Umbilical cord (tissue), 2 donors: ENCODE measurements around the gene SAPCD1. TPM values are rescaled to one million over a fixed set of nuclear protein-coding genes. Genes with fewer than 3 reads are reported as not detected.

Source experiments
- DNase-seq: peaks from one replicate; pipeline ENCODE4 v3.0.0-alpha.2; 2015; ENCODE audit warnings: low spot score
- total RNA-seq: library from RNA; depleted of rRNA; stranded (reverse); fragments of >200 nt; gene quantifications from one replicate; pipeline ENCODE4 v1.2.3, GENCODE V29; 2014; ENCODE audit warnings: low replicate concordance; ENCODE audit not compliant: insufficient read depth

Gene SAPCD1
- total RNA-seq, 1 donor from 2014 or later = not detected

GRCh38 chr6:31729515-31729978, 32.9 kb upstream of the SAPCD1 start:
- DNase-seq = peak; percentile 97

GRCh38 chr6:31729979-31730630, 32.4 kb upstream of the SAPCD1 start:
- DNase-seq = peak; percentile 94

DNA sequence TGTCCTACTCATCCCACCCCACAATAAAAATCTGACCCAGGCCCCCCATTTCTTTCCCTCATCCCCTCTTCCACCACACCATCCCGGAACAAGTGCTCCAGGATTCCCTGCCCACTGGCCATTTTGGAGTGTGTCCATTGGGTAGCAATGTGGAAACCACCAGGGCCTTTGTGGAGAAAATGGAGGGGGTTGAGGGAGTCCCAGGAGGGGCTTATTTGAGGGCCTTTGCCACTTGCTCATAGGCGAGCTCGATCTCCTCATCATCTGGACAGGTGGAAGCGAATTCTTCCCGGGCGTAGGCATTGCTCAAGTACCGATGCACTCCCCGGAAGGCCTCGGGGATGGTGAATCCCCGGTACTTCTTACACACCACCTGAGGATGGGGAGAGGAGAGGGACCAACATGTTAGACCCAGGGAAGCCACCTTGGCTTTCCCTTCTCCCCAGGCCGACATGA, 31.8 kb upstream of the SAPCD1 start:
- DNase-seq = no peak

- DNase-seq = no peak
Observed at GRCh38 chr6:31732029-31732428, 30.4 kb upstream of the SAPCD1 start.

DNA sequence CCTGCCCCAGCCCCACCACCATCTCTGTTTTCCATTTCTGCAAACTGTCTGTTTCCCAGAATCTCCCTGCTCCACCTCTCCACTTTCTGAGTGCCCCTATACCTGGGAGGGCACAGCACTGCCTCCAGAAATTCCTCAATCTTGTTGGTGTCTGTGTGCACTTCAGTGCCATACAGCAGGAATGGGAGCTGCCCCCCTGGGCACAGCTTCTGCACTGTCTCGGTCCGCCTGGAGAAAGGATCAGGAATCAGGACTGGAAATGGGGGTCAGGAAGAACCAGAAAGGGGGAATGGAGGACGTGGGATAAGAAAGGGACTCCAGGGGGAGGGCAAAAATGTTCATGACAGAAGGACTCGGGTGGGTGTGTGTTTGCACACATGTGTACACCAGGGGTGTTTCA, 28.7 kb upstream of the SAPCD1 start:
- no peak for DNase-seq

- no peak for DNase-seq
Observed at GRCh38 chr6:31734247-31734820, 28.1 kb upstream of the SAPCD1 start.

DNA sequence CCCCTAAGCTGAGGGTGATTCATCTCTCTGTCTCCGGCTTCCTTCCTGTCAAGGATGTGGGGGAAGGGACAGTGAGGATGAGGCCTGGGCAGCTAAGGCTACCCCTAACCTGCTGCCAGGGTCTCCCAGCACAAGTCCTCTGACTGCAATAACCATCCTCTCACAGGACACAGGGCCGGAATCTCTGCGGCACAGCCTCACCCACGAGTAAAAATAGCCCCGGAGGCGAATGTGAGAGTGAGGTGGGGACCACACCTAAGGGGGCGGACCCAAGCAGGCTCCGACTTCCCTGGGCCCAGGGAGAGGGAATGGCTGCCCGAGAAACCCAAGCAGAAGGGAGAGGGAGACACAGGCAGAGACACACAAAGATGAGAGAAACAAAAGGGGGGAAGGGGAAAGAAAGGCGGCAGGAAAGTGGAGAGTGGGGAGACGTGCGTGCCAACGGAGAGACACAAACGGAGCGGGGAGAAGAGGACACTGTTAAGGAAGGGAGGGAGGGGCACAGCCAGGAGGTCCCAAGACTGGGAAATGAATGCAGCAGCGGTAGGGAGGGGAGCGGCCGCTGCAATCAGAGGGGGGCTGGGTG, 27.5 kb upstream of the SAPCD1 start:
- DNase-seq = peak; percentile 80

DNA sequence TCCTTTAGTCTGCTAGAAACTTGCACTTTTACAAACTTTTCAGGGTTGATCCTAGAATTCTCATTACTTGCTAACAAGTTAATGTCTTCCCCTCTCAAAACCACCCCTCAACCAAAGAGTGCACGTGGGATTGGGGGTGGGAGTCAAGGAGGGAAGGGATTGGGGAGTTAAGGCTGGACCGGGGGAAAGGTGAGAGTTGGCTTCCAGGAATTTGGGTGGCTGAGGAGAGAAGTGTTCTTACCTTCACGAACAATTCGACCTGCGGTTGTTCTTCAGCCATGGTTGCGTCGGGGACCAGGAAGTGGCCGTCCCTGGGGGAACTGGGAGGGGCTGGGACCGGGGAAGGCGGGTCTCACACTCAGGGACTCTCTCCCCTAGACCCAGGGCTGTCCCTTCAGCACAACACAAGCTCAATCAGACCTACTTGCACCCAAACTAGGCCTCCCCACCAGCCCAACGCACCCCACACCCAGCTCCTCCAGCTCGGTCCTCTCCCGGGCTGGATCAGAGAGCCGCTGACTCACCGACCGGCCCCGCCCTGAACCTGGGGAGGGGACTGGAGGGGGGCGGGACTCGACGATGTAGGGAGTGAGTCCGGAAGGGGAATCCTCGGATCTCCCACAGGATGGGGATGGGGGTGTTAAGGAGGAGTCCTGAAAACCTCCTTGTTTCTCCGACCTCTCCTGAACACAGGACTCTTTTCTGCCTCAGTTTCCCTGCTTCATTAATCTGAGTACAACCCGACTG, 26.3 kb upstream of the SAPCD1 start, which contains the start of gene CLIC1:
CLIC1 (minus strand) TSS at position 510 of the 747 bp plus-strand sequence; CDS start at position 280, 230 bp downstream.
- DNase-seq = peak; percentile 96

GRCh38 chr6:31736768-31737314, 25.6 kb upstream of the SAPCD1 start:
- DNase-seq = no peak

- peak; percentile 66 for DNase-seq
Observed at GRCh38 chr6:31737315-31737990, 25.0 kb upstream of the SAPCD1 start.

DNA sequence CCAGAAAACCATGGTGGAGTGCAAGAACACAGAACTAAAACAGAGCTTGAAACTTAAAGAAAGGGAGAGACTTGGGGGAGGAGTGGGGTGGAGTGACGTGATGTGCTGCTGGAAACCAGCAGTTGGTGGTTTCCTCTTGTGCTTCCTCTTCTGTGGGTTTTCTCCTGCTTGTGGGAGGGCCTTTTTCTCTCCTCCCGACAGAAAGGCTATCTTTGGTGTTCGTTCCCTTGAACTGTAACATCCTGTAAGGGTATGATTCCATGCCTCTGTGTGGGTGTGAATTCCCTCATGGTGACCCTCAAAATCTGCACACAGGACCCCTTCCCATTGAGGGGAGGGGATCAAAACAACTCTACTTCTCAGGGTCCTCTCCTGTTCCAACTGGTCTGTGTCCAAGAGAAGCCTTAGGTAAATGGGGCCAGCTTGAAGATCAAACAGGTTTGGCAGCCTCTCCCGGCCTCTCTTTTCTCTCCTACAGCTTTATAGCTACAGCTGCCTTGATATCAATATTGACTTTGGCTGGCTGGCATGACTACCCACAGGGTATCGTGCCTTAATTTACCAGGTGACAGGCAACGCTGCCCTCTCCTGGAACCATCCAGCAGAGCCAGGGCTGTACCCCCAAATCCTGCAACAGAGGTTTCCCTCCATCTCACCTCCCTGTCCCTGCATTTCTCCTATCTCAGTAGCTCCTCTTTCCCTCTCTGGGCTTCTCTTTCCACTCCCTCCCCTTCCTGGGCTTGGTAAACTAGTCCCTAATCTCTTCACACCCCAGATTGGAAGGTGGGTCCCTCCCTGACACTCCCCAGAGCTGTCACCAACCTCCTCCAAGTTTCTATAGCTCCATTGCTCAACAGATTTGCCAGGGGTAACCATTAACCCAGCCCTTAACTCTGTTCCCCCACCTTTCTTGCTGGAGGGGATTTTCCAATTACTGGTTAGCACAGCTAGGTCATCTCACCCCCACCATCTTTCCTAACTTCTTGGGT, 24.2 kb upstream of the SAPCD1 start:
- peak; percentile 93 for DNase-seq

- peak; percentile 100 for DNase-seq
Observed at GRCh38 chr6:31739639-31740396, 22.6 kb upstream of the SAPCD1 start, which contains the start of gene MSH5. MSH5 (plus strand) TSS chr6:31740005; CDS start chr6:31740467, 462 bp downstream.

DNA sequence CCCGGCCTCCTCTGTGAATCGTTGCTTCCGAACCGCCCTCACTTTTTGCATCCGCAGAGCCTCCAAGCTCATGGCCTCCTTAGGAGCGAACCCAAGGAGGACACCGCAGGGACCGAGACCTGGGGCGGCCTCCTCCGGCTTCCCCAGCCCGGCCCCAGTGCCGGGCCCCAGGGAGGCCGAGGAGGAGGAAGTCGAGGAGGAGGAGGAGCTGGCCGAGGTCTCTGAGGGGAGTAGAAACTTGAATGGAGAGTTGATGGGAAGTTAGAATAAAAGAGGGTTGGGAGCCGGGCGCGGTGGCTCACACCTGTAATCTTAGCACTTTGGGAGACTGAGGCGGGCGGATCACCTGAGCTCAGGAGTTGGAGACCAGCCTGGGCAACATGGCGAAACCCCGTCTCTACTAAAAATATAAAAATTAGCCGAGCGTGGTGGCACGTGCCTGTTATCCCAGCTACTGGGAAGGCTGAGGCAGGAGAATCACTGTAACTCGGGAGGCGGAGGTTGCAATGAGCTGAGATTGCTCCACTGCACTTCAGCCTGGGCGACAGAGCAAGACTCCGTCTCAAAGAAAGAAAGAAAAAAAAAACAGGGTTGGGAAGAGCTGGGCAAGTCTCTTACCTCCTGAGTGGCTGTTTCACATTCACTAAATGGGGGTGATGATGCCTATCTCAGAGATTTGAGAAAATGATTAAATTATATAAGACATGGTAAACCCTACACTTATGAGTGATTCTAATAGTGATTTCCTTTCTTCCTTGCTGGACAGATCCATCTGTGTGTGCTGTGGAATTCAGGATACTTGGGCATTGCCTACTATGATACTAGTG, 21.8 kb upstream of the SAPCD1 start:
- no peak for DNase-seq

GRCh38 chr6:31741815-31742214, 20.6 kb upstream of the SAPCD1 start:
- no peak for DNase-seq

- no peak for DNase-seq
Observed at GRCh38 chr6:31742894-31743293, 19.6 kb upstream of the SAPCD1 start.

- DNase-seq = no peak
Observed at GRCh38 chr6:31744422-31744821, 18.0 kb upstream of the SAPCD1 start.

DNA sequence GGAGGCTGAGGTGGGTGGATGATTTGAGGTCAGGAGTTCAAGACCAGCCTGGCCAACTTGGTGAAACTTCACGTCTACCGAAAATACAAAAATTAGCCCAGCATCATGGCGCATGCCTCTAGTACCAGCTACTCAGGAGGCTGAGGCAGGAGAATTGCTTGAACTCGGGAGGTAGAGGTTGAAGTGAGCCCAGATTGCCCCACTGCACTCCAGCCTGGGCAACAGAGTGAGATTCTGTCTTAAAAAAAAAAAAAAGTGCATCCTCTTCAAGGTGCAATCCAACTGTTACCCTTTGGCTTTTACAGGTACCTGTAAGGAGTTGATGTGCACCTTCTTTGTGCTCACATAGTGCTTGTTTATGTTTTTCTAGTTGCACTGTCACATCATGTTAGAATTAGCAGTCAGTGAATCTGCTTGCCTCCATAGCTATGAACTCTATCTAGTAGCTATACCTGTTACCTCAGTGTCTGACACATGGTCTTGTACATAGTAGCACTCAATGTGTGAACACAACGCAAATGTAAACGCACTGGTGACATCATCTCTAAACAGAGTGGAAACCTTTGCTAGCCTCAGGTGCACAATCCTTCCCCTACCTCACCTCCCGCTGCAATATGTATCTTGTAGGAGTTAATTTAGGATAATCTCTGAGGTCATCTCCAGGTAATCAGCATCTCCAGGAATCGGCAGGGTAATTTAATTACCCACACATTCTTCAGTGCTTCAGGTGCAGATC, 13.0 kb upstream of the SAPCD1 start:
- DNase-seq = no peak
